Measurements from ENCODE around the gene RASL10B.
A peak's percentile ranks its signal among the peaks of the same experiment; 100 is the strongest.

RASL10B gene, protein sequence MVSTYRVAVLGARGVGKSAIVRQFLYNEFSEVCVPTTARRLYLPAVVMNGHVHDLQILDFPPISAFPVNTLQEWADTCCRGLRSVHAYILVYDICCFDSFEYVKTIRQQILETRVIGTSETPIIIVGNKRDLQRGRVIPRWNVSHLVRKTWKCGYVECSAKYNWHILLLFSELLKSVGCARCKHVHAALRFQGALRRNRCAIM

GRCh38 chr17:35731239-35731916 is at the start of gene RASL10B:
Gene RASL10B (plus strand): TSS chr17:35731639. CDS start chr17:35735185, 3,546 bp downstream.
- in situ Hi-C loops (cut with HindIII; ENCODE audit: low sequenced_read_pairs): no loop called here

GRCh38 chr17:35683591-35683990 is 47.8 kb upstream of the RASL10B start:
- no peak for DNase-seq (ENCODE audit: low read depth)
- no peak overlapping the region for H3K4me3 ChIP-seq (ENCODE audit: low read depth, low read length)
- TF ChIP-seq CTCF (IDR thresholded peaks at IDR 0.05; ENCODE audit: low read depth, low read length, missing control alignments): no peak
- in situ Hi-C loops (cut with HindIII; ENCODE audit: low sequenced_read_pairs): no loop called here

More at GRCh38 chr17:35731239-35731916, at the start of gene RASL10B:
- peak within 1 kb of the TSS; percentile 53 for H3K4me3 ChIP-seq (ENCODE audit: low read depth, low read length)
- TF ChIP-seq CTCF (IDR thresholded peaks at IDR 0.05; ENCODE audit: low read depth, low read length, missing control alignments): no peak
- DNase-seq (ENCODE audit: low read depth): no peak

DNA sequence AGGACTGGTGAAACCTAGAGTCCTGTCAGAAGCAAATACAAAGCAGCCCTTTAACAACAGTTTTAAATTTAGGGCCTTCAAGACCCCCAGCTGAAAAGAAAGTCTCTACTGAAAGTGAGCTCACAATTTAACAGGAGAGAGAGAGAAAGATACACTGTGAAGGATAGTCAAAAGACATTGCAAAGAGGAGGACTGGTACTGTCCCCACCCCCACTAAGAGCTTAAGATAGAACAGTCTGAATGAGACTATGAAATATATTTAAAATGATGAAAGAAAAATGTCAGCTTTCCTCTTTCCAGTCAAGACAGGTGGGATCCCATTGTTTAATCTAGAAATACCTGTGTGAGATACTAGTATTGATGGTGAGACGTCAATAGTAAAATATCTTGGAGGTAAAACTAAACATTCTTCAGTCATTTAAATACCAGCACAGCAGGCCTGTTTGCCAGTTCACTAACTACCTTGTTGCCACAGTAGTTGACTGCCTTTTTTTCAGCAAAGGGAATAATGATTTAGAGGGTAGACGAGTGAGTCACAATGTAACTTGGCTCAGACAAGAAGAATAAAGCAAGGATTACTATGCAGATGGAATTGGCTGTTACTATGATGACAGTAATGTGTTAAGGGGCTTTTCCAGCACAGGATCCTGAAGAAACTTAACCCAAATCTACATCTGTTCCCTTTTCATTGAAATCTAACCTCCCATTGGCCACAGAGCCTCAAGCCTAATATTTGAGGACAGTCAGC is 47.2 kb upstream of the RASL10B start:
- in situ Hi-C loops (cut with HindIII; ENCODE audit: low sequenced_read_pairs): no loop called here
- TF ChIP-seq CTCF (IDR thresholded peaks at IDR 0.05; ENCODE audit: low read depth, low read length, missing control alignments): no peak
- H3K4me3 ChIP-seq (ENCODE audit: low read depth, low read length): no peak overlapping the region
- peak; percentile 68 for DNase-seq (ENCODE audit: low read depth)

DNA sequence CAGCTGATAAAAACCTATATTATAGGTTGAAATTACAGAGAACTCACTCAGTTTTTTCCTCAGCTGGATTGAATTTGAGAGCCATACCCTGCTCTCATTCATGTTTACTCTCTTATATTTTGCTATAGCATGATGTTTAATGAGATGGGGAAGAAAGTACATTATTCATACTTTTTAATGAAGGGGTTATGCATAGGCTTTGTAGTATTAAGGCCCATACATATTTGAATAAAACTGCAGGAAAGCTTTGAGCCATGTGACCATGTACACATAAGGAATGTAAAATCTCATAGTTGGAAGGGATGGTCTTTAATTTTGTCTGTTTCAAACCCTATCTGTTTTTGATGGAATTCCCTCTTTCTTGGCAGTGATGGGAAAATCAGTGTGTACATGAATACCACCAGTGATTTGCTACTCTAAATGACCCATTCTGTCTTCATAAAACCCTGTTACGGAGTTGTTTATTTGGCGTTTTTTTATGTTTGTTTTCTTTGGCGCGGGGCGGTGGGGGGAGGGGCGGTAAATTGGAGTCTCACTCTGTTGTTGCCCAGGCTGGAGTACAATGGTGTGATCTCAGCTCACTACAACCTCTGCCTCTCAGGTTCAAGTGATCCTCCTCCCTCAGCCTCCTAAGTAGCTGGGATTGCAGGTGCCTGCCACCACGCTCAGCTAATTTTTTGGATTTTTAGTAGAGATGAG is 38.8 kb upstream of the RASL10B start:
- in situ Hi-C loops (cut with HindIII; ENCODE audit: low sequenced_read_pairs): no loop called here
- no peak for DNase-seq (ENCODE audit: low read depth)
- no peak overlapping the region for H3K4me3 ChIP-seq (ENCODE audit: low read depth, low read length)
- TF ChIP-seq CTCF (IDR thresholded peaks at IDR 0.05; ENCODE audit: low read depth, low read length, missing control alignments): no peak

DNA sequence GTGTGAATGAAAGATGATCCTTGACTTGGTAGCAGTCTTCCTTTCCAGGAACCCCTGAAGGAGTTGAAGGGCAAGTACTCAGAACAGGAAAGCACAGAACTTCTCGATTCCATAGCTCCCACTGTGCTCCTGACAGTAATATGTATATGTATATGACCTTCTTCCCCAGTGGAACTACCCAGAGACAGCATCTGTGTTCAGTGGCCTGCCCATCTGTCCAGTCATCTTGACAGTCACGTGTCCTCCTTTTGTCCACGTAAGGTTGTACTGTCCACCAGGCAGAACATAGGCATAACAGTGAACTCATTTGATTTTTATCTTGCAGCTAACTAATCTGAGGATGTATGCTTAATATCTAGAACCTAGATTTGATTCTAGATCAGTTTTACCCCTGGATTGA is 37.8 kb upstream of the RASL10B start:
- no peak overlapping the region for H3K4me3 ChIP-seq (ENCODE audit: low read depth, low read length)
- TF ChIP-seq CTCF (IDR thresholded peaks at IDR 0.05; ENCODE audit: low read depth, low read length, missing control alignments): no peak
- in situ Hi-C loops (cut with HindIII; ENCODE audit: low sequenced_read_pairs): no loop called here
- DNase-seq (ENCODE audit: low read depth): no peak

GRCh38 chr17:35694906-35695305 is 36.5 kb upstream of the RASL10B start:
- H3K4me3 ChIP-seq (ENCODE audit: low read depth, low read length): no peak overlapping the region
- DNase-seq (ENCODE audit: low read depth): no peak
- no peak for TF ChIP-seq CTCF (IDR thresholded peaks at IDR 0.05; ENCODE audit: low read depth, low read length, missing control alignments)
- in situ Hi-C loops (cut with HindIII; ENCODE audit: low sequenced_read_pairs): no loop called here
